Upper lobe of right lung (tissue), 1 donor: Measurements from ENCODE around the gene OXA1L. TPM values are rescaled to one million over a fixed set of nuclear protein-coding genes. Genes with fewer than 3 reads are reported as not detected.
"Not testable (repeated sequence)": the region's sequence is repeated elsewhere in the genome, so short reads cannot be mapped to it uniquely, and the experiment has no call there.

Experiments used
- ATAC-seq: fragments of 200-7000 bp; cut with Tn5 transposase; one replicate; pipeline ENCODE4 v1.9.1; 2020; ENCODE audit warnings: mild to moderate bottlenecking, moderate library complexity
- DNase-seq: peaks from one replicate; pipeline ENCODE4 v3.0.0-alpha.2; 2020
- H3K27ac ChIP-seq: fragments of 200-600 bp; one replicate; pipeline ENCODE4 v1.8.0; 2022
- H3K27me3 ChIP-seq: fragments of 200-600 bp; one replicate; pipeline ENCODE4 v1.8.0; 2022; ENCODE audit warnings: mild to moderate bottlenecking
- H3K36me3 ChIP-seq: fragments of 200-600 bp; one replicate; pipeline ENCODE4 v1.8.0; 2022
- H3K4me1 ChIP-seq: fragments of 200-600 bp; one replicate; pipeline ENCODE4 v1.8.0; 2022
- H3K4me3 ChIP-seq: fragments of 200-600 bp; one replicate; pipeline ENCODE4 v1.8.0; 2022; ENCODE audit warnings: mild to moderate bottlenecking
- H3K9me3 ChIP-seq: fragments of 200-600 bp; one replicate; pipeline ENCODE4 v1.8.0; 2022
- intact Hi-C: fragments of 100-400 bp; cut with DNase I; formaldehyde crosslinking; loops from one replicate; pipeline ENCODE4 v1.11.0; 2022
- total RNA-seq: library from RNA; stranded (reverse); fragmentation: NEBNext Ultra II Directional; extraction: Animal tissue kit (Norgen Biotek cat#: 25700); gene quantifications from one replicate; pipeline ENCODE4 v1.2.1, GENCODE V29; 2021
- TF ChIP-seq, protein P1 (sequence below): fragments of 200-600 bp; IDR thresholded peaks from one replicate; pipeline ENCODE4 v1.8.0; 2022; ENCODE audit warnings: antibody characterized with exemption
- donor health status: DM: no; HTN: yes; CAD: no; lungs with severe emphysema.

OXA1L gene
- total RNA-seq, 1 donor from 2014 or later = 105 TPM

DNA sequence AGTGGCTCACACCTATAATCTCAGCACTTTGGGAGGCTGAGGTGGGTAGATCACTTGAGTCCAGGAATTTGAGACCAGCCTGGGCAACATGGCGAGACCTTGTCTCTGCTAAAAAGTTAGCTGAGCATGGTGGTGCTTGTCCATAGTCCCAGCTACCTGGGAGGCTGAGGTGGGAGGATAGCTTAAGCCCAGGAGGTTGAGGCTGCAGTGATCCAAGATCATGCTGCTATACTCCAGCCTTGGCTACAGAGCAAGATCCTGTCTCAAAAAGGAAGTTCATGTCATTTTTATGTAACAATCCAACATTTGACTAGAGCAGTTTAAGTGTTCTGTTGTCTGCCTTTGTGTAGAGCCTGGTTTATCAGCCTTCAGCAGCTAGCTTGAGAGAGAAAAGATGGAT lies 6.2 kb downstream of the OXA1L start:
- intact Hi-C loops = no loop called here
- peaks cover 67% of the 10 kb centered on the region for H3K36me3 ChIP-seq
- H3K27ac ChIP-seq = no peak overlapping the region
- H3K4me1 ChIP-seq = peaks cover 7% of the 10 kb centered on the region
- no peaks in the 10 kb centered on the region for H3K9me3 ChIP-seq
- TF ChIP-seq, protein P1, sequence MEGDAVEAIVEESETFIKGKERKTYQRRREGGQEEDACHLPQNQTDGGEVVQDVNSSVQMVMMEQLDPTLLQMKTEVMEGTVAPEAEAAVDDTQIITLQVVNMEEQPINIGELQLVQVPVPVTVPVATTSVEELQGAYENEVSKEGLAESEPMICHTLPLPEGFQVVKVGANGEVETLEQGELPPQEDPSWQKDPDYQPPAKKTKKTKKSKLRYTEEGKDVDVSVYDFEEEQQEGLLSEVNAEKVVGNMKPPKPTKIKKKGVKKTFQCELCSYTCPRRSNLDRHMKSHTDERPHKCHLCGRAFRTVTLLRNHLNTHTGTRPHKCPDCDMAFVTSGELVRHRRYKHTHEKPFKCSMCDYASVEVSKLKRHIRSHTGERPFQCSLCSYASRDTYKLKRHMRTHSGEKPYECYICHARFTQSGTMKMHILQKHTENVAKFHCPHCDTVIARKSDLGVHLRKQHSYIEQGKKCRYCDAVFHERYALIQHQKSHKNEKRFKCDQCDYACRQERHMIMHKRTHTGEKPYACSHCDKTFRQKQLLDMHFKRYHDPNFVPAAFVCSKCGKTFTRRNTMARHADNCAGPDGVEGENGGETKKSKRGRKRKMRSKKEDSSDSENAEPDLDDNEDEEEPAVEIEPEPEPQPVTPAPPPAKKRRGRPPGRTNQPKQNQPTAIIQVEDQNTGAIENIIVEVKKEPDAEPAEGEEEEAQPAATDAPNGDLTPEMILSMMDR = no peak
- H3K27me3 ChIP-seq = no peaks in the 10 kb centered on the region
- DNase-seq (no peak), ATAC-seq (no peak)
- H3K4me3 ChIP-seq = no peak overlapping the region

DNA sequence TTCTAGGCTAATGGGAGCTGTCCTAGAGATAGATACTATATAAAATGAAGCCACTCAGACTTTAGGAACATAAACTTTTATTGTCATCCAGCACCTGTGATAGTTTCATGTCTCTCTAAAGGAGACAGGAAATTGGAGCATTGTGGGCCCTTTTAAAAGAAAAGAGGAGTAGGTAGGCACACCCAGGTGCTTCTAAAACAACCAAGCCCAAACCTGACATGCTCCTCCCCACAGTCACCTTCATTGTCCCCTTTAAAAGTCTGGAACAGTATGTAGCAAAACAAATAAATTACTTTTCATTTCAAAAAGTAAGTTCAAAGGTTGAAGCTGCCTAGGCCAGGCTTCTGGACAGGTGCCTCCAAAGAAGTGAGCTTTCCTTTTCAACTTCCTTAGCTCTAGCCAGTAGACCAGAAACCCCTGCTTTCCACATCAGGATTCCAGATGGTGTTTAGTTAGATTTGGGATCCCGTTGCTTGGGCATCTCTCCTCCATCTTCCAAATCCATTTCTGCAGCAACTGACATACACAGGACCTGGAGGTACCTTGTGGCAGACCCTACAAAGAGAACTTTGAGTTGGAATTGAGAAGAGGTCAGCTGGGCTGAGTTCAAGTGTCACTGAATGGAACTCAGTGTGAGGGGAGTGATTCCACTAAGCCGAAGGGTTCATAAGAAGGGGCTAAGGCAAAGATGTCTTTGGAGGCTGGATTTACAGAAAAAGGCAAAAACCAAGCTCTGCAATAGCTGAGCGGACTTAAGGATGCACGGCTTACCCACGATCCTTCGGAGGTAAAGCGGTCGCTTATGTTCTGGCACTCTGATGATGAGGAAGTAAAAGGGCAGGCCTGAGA lies 6.9 kb downstream of the OXA1L start:
- Histone ChIP-seq H3K27ac (no peak overlapping the region), H3K36me3 (peaks cover 61% of the 10 kb centered on the region), H3K4me3 (no peak overlapping the region), H3K9me3 (no peaks in the 10 kb centered on the region), H3K27me3 (no peaks in the 10 kb centered on the region), H3K4me1 (peaks cover 6% of the 10 kb centered on the region)
- DNase-seq (no peak), ATAC-seq (no peak)
- intact Hi-C loops = no loop called here
- TF ChIP-seq, protein P1 = no peak

DNA sequence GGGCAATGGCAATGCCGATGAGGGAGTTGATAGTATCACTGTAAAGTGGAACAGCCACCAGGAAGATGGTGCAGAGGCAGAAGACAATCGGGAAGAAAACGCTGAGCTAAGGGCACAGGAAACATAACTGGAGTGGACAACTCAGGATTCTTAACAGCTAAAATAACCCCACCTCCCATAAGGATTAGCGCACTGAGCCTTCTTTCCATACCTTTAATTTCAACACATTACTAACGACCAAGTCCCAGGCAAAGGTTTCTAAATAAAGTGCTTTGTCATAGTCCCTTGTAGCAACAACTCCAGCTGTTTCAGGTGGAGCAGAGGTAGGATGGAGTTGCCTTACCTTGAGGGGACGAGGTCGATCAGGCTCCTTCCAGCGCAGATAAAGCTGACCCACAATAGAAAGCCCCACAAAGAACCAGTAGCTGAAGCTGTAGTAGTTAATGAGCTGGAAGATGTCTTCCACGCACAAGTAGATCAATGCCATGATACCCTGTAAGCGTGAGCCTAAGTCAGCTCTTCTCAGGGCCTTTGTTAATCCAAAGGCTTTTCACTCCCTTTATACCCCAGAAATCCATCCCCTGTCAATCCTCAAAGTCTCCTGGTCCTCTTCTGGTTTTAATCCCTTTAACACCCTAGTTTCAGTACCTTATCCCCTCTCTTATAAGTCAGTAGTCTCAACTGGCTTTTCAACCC lies 7.7 kb downstream of the OXA1L start:
- no peak overlapping the region for H3K4me3 ChIP-seq
- H3K36me3 ChIP-seq = peaks cover 54% of the 10 kb centered on the region
- DNase-seq (no peak), ATAC-seq (no peak)
- TF ChIP-seq, protein P1 = no peak
- intact Hi-C loops = no loop called here
- no peaks in the 10 kb centered on the region for H3K9me3 ChIP-seq
- peaks cover 6% of the 10 kb centered on the region for H3K4me1 ChIP-seq
- no peaks in the 10 kb centered on the region for H3K27me3 ChIP-seq
- H3K27ac ChIP-seq = no peak overlapping the region

DNA sequence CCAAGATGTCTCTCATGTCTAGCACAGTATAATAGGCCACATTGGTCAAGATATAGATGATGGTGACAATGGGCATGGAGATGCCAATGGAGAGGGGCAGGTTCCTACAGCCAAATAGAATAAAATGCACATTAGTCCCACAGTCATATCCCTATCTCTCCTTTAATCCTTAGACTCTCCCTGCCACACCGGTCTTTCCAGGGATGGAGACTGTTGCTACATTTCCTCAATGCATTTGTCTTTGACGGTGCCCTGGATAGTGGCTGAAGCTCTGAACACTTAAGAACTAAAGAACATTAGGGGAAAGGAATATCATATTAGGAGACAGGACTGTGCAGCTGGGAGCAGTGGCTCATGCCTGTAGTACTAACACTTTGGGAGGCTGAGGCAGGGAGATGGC lies 9.7 kb downstream of the OXA1L start:
- Histone ChIP-seq H3K9me3 (no peaks in the 10 kb centered on the region), H3K36me3 (peaks cover 33% of the 10 kb centered on the region), H3K27me3 (no peaks in the 10 kb centered on the region), H3K4me1 (peaks cover 6% of the 10 kb centered on the region), H3K4me3 (no peak overlapping the region), H3K27ac (no peak overlapping the region)
- intact Hi-C loops = no loop called here
- TF ChIP-seq, protein P1 = no peak
- no peak for DNase-seq
- ATAC-seq = no peak

DNA sequence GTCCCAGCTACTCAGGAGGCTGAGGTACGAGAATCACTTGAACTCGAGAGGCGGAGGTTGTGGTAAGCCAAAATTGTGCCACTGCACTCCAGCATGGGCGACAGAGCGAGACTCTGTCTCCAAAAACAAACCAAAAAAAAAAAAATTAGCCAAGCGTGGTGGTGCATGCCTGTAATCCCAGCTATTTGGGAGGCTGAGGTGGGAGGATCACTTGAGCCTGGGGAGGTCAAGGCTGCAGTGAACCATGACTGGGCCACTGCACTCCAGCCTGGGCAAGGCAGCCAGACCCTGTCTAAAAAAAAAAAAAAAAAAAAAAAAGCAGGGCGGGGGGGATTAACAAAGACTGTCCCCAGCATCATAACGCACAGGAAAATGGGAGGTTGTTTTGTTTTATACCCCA lies 10.4 kb downstream of the OXA1L start:
- ATAC-seq, H3K27ac ChIP-seq, H3K4me3 ChIP-seq, H3K27me3 ChIP-seq, DNase-seq, H3K9me3 ChIP-seq, intact Hi-C loops, H3K4me1 ChIP-seq: not testable (repeated sequence)
- H3K36me3 ChIP-seq = peaks cover 27% of the 10 kb centered on the region

DNA sequence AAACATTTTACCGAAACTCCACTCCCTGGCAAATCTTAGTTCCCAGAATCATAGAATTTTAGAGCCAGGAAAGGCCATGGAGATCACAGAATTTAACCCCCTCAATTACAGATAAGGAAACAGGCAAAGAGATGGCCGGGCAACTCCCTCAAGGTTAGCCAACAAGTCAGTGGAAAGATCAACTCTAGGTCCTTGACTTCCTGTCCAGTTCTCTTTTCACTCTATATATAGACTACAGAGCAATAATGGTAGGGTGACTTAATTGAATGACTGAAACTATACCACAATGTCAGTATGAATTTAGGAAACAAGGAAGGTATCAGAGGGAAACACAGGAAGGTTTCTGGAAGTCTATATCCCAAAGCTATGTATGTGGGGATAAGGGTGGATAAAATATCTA lies 11.6 kb downstream of the OXA1L start:
- peaks cover 17% of the 10 kb centered on the region for H3K36me3 ChIP-seq
- intact Hi-C loops = no loop called here
- ATAC-seq (no peak), DNase-seq (no peak)
- no peaks in the 10 kb centered on the region for H3K9me3 ChIP-seq
- peaks cover 6% of the 10 kb centered on the region for H3K4me1 ChIP-seq
- TF ChIP-seq, protein P1 = no peak
- H3K27me3 ChIP-seq = no peaks in the 10 kb centered on the region
- no peak overlapping the region for H3K27ac ChIP-seq
- H3K4me3 ChIP-seq = no peak overlapping the region
